Adrenal gland (tissue), 12 donors: ENCODE results near the gene FCSK. TPM values are rescaled to one million over a fixed set of nuclear protein-coding genes. Genes with fewer than 3 reads are reported as not detected.

Experiments
- DNase-seq, 7 donors: peaks; one replicate each; pipeline ENCODE4 v3.0.0-alpha.2; 2019 to 2020
- H3K27ac ChIP-seq, 5 donors: fragments of 200-600 bp; sonication (generic) in 4 of 5; 1 replicate in 3 of 5; 2 replicates in 2 of 5; pipeline versions ENCODE4 v1.5.1 to v1.8.0; 2016 to 2020; ENCODE audit warnings: mild to moderate bottlenecking in 1 of 5
- H3K27me3 ChIP-seq: fragments of 200-600 bp; 2 replicates; pipeline ENCODE4 v1.8.0; 2021
- H3K36me3 ChIP-seq, 2 donors: fragments of 200-600 bp; replicated peaks in 1 of 2; 1 replicate in 1 of 2; 2 replicates in 1 of 2; pipeline versions ENCODE4 v1.5.1 to v1.8.0; 2018 to 2022
- H3K4me1 ChIP-seq, 2 donors: fragments of 200-600 bp; replicated peaks in 1 of 2; 1 replicate in 1 of 2; 2 replicates in 1 of 2; pipeline versions ENCODE4 v1.5.1 to v1.8.0; 2018 to 2021
- H3K4me3 ChIP-seq, 4 donors: fragments of 200-600 bp; sonication (generic) in 3 of 4; one replicate each; pipeline ENCODE4 v1.5.1; 2016 to 2018
- H3K9me3 ChIP-seq, 3 donors: fragments of 200-600 bp; sonication (generic) in 1 of 3; replicated peaks in 1 of 3; 1 replicate in 2 of 3; 2 replicates in 1 of 3; pipeline versions ENCODE4 v1.5.1 to v1.8.0; 2016 to 2021
- CTCF ChIP-seq, 6 experiments: fragments of 450-650 bp in 4 of 6; fragments of 200-600 bp in 2 of 6; sonication (generic) in 1 of 6; IDR thresholded peaks; 1 replicate in 5 of 6; 2 replicates in 1 of 6; pipeline versions ENCODE4 v1.5.1 to v1.8.0; 2016 to 2021; ENCODE audit warnings: antibody characterized with exemption in 6 of 6, mild to moderate bottlenecking in 2 of 6, moderate library complexity in 1 of 6
- POLR2A ChIP-seq, 2 donors: fragments of 450-650 bp; IDR thresholded peaks; one replicate each; pipeline ENCODE4 v1.6.1; 2017; ENCODE audit warnings: antibody characterized with exemption in 2 of 2, mild to moderate bottlenecking in 2 of 2, moderate library complexity in 1 of 2
- WGBS, 4 donors: extraction: QIAGEN DNeasy Blood & Tissue Kit in 2 of 4; methylation state at CpG; one replicate each; pipeline versions ENCODE4 v1.1.5 to v1.1.7; 2013 to 2017; 5-methylcytosine and 5-hydroxymethylcytosine counted together
- intact Hi-C, 2 donors: fragments of 100-400 bp; cut with DNase I; formaldehyde crosslinking; loops; one replicate each; pipeline versions ENCODE4 v1.14.1 to v1.15.0; 2022 to 2023
- polyA plus RNA-seq, 3 donors: library from polyadenylated mRNA; stranded (reverse); fragments of 200-250 nt in 2 of 3; fragments of 350-450 nt in 1 of 3; fragmentation: Illumina TruSeq in 1 of 3; extraction: RNeasy Lipid Tissue Mini Kit (QIAGEN cat#74804) in 1 of 3; gene quantifications; one replicate each; pipeline ENCODE4 v1.2.3, GENCODE V29; 2013 to 2014
- total RNA-seq, 9 donors: library from RNA; depleted of rRNA in 4 of 9; stranded (reverse); fragments of >200 nt in 4 of 9; fragments of 120-200 nt in 1 of 9; fragmentation: NEBNext Ultra II Directional in 1 of 9; extraction: Animal tissue kit (Norgen Biotek cat#: 25700) in 1 of 9; gene quantifications; one replicate each; pipeline versions ENCODE4 v1.1.0 to v1.2.4, GENCODE V29; 2013 to 2023
- donor health status: healthy with polysubstance abuse.
- donor health status: Bipolar disorder and iron deficiency.
- donor health status: DM: yes; HTN: yes; CAD: no.
- donor health status: DM: no; HTN: no; CAD: no.
- donor health status: DM: no; HTN: no; CAD: no.
- donor health status: DM: yes; HTN: yes; CAD: no.

FCSK gene
- total and polyA plus RNA-seq, 12 donors = 5.2 to 34.8 (median 23.0) TPM

- no peak overlapping the region for H3K4me3 ChIP-seq
- 75 to 86% (median 80%) methylated on average over 10 to 13 of the region's 13 CpGs for WGBS, 4 donors
- H3K4me1 ChIP-seq = peaks cover 0 to 4% of the 10 kb centered on the region in 2 donors
- H3K27ac ChIP-seq = no peak overlapping the region
- TF ChIP-seq CTCF (IDR thresholded peaks at IDR 0.05) (no peak), POLR2A (IDR thresholded peaks at IDR 0.05) (no peak)
- no peaks in the 10 kb centered on the region for H3K9me3 ChIP-seq
- peaks cover 0 to 19% of the 10 kb centered on the region in 2 donors for H3K36me3 ChIP-seq
- no peak for DNase-seq
- no peaks in the 10 kb centered on the region for H3K27me3 ChIP-seq
- intact Hi-C loops = no loop called here
Measured at GRCh38 chr16:70465999-70466804, 11.8 kb downstream of the FCSK start.

- DNase-seq = no peak
- no peaks in the 10 kb centered on the region for H3K27me3 ChIP-seq
- 91 to 98% (median 92%) methylated on average over 3 to 7 of the region's 7 CpGs for WGBS, 4 donors
- no peak overlapping the region for H3K4me3 ChIP-seq
- TF ChIP-seq CTCF (IDR thresholded peaks at IDR 0.05) (no peak), POLR2A (IDR thresholded peaks at IDR 0.05) (no peak)
- peaks cover 0 to 6% of the 10 kb centered on the region in 2 donors for H3K4me1 ChIP-seq
- intact Hi-C loops = no loop called here
- H3K9me3 ChIP-seq = no peaks in the 10 kb centered on the region
- H3K27ac ChIP-seq = no peak overlapping the region
- H3K36me3 ChIP-seq = peaks cover 0 to 19% of the 10 kb centered on the region in 2 donors
Measured at GRCh38 chr16:70466805-70467076, 12.3 kb downstream of the FCSK start.

- no peak overlapping the region for H3K27ac ChIP-seq
- peaks cover 0 to 6% of the 10 kb centered on the region in 2 donors for H3K4me1 ChIP-seq
- no peaks in the 10 kb centered on the region for H3K27me3 ChIP-seq
- no peak overlapping the region for H3K4me3 ChIP-seq
- intact Hi-C loops = no loop called here
- 80 to 94% (median 91%) methylated on average over 1 to 11 of the region's 11 CpGs for WGBS, 4 donors
- peaks cover 0 to 19% of the 10 kb centered on the region in 2 donors for H3K36me3 ChIP-seq
- TF ChIP-seq POLR2A (IDR thresholded peaks at IDR 0.05) (no peak), CTCF (IDR thresholded peaks at IDR 0.05) (no peak)
- H3K9me3 ChIP-seq = no peaks in the 10 kb centered on the region
- no peak for DNase-seq
Measured at GRCh38 chr16:70467113-70467512, 12.7 kb downstream of the FCSK start.

- TF ChIP-seq CTCF (IDR thresholded peaks at IDR 0.05) (no peak), POLR2A (IDR thresholded peaks at IDR 0.05) (no peak)
- Histone ChIP-seq H3K4me3 (no peak overlapping the region), H3K36me3 (peaks cover 0 to 19% of the 10 kb centered on the region in 2 donors), H3K4me1 (peaks cover 0 to 6% of the 10 kb centered on the region in 2 donors), H3K9me3 (no peaks in the 10 kb centered on the region), H3K27ac (no peak overlapping the region), H3K27me3 (no peaks in the 10 kb centered on the region)
- 92 to 99% (median 97%) methylated on average over 5 to 8 of the region's 8 CpGs for WGBS, 4 donors
- no peak for DNase-seq
- intact Hi-C loops = no loop called here
Measured at GRCh38 chr16:70467608-70468007, 13.2 kb downstream of the FCSK start.
